Retina (tissue), 1 donor: Measurements from ENCODE around the gene WWOX.

ENCODE experiments used
- DNase-seq: peaks from one replicate; pipeline ENCODE4 v3.0.0-alpha.2; 2016

Gene WWOX

GRCh38 chr16:79062336-79062735 is 962.9 kb downstream of the WWOX start:
- no peak for DNase-seq

- no peak for DNase-seq
Measured at GRCh38 chr16:79062821-79063220, 963.4 kb downstream of the WWOX start.

GRCh38 chr16:79064256-79064972 is 965.0 kb downstream of the WWOX start:
- DNase-seq, result no peak

- no peak for DNase-seq
Measured at GRCh38 chr16:79066561-79066960, 967.1 kb downstream of the WWOX start.

- DNase-seq, result no peak
Measured at GRCh38 chr16:79067600-79067999, 968.1 kb downstream of the WWOX start.

GRCh38 chr16:79069121-79069520 is 969.7 kb downstream of the WWOX start:
- DNase-seq, result no peak

GRCh38 chr16:79069633-79070032 is 970.2 kb downstream of the WWOX start:
- no peak for DNase-seq

GRCh38 chr16:79071424-79071823 is 972.0 kb downstream of the WWOX start:
- no peak for DNase-seq

- DNase-seq, result no peak
Measured at GRCh38 chr16:79072517-79072916, 973.1 kb downstream of the WWOX start.

- DNase-seq, result no peak
Measured at GRCh38 chr16:79073566-79073965, 974.1 kb downstream of the WWOX start.

GRCh38 chr16:79074541-79074940 is 975.1 kb downstream of the WWOX start:
- DNase-seq, result no peak

GRCh38 chr16:79074951-79075350 is 975.5 kb downstream of the WWOX start:
- DNase-seq, result no peak

- no peak for DNase-seq
Measured at GRCh38 chr16:79076047-79076767, 976.8 kb downstream of the WWOX start.

- DNase-seq, result no peak
Measured at GRCh38 chr16:79077346-79077745, 977.9 kb downstream of the WWOX start.

GRCh38 chr16:79079656-79080420 is 980.4 kb downstream of the WWOX start:
- DNase-seq, result no peak

- DNase-seq, result no peak
Measured at GRCh38 chr16:79081297-79082066, 982.0 kb downstream of the WWOX start.

- DNase-seq, result no peak
Measured at GRCh38 chr16:79082970-79083369, 983.5 kb downstream of the WWOX start.

GRCh38 chr16:79083508-79084299 is 984.2 kb downstream of the WWOX start:
- peak; percentile 41 for DNase-seq

- no peak for DNase-seq
Measured at GRCh38 chr16:79088971-79089370, 989.5 kb downstream of the WWOX start.

- no peak for DNase-seq
Measured at GRCh38 chr16:79089735-79090284, 990.4 kb downstream of the WWOX start.

GRCh38 chr16:79090966-79091365 is 991.5 kb downstream of the WWOX start:
- no peak for DNase-seq

GRCh38 chr16:79092846-79093245 is 993.4 kb downstream of the WWOX start:
- no peak for DNase-seq
